Fibroblast of pulmonary artery (primary cell): ENCODE measurements around the gene IRF2BP1.

Source experiments
- DNase-seq: peaks from one replicate; pipeline ENCODE4 v3.0.0-alpha.2; 2010; ENCODE audit warnings: low read depth
- H3K4me3 ChIP-seq: replicated peaks from 2 replicates; pipeline ENCODE4 v1.5.1; 2011; ENCODE audit warnings: low read depth, mild to moderate bottlenecking, control low read depth, low read length, moderate library complexity
- CTCF ChIP-seq: IDR thresholded peaks from 2 replicates; pipeline ENCODE4 v1.5.1; 2011; ENCODE audit warnings: mild to moderate bottlenecking, control low read depth, low read length, inconsistent platforms; ENCODE audit errors: missing control alignments

IRF2BP1 gene

GRCh38 chr19:45879055-45879454 lies 6.9 kb downstream of the IRF2BP1 start:
- no peak for DNase-seq
- TF ChIP-seq CTCF: no peak
- H3K4me3 ChIP-seq: no peak overlapping the region

- no peak for TF ChIP-seq CTCF
- H3K4me3 ChIP-seq: no peak overlapping the region
- DNase-seq: no peak
Measured at GRCh38 chr19:45878043-45878794, 7.7 kb downstream of the IRF2BP1 start.

- DNase-seq: peak; percentile 22
- TF ChIP-seq CTCF: no peak
- no peak overlapping the region for H3K4me3 ChIP-seq
Measured at GRCh38 chr19:45876411-45877197, 9.3 kb downstream of the IRF2BP1 start.

GRCh38 chr19:45876161-45876410 lies 9.9 kb downstream of the IRF2BP1 start:
- DNase-seq: no peak
- no peak overlapping the region for H3K4me3 ChIP-seq
- TF ChIP-seq CTCF: no peak

GRCh38 chr19:45874620-45874966 lies 11.3 kb downstream of the IRF2BP1 start:
- H3K4me3 ChIP-seq: no peak overlapping the region
- no peak for DNase-seq
- no peak for TF ChIP-seq CTCF

GRCh38 chr19:45873219-45873772 lies 12.6 kb downstream of the IRF2BP1 start:
- no peak overlapping the region for H3K4me3 ChIP-seq
- TF ChIP-seq CTCF: no peak
- no peak for DNase-seq
